HepG2 (cell line): ENCODE measurements around the gene PKP1.

Experiments used
- CTCF ChIP-seq: sonication (generic); formaldehyde crosslinking; IDR thresholded peaks from 2 replicates; pipeline ENCODE4 v1.5.0; 2020; ENCODE audit warnings: mild to moderate bottlenecking, missing genetic modification reagents, moderate library complexity
- DPF2 ChIP-seq: sonication (generic); formaldehyde crosslinking; IDR thresholded peaks from 2 replicates; pipeline ENCODE4 v1.4.0; 2020; ENCODE audit warnings: mild to moderate bottlenecking, low read depth, missing genetic modification reagents, borderline replicate concordance
- ISX ChIP-seq: sonication (generic); formaldehyde crosslinking; conservative IDR thresholded peaks from 2 replicates; pipeline ENCODE4 v1.5.0; 2020; ENCODE audit warnings: missing genetic modification reagents
- PHF8 ChIP-seq: sonication (generic); formaldehyde crosslinking; IDR thresholded peaks from 2 replicates; pipeline ENCODE4 v1.5.0; 2020; ENCODE audit warnings: missing genetic modification reagents
- SIN3A ChIP-seq: IDR thresholded peaks from 2 replicates; pipeline ENCODE4 v1.6.1; 2011; ENCODE audit warnings: low read depth, mild to moderate bottlenecking, control low read depth, low read length, borderline replicate concordance
- YY1 ChIP-seq: IDR thresholded peaks from 2 replicates; pipeline ENCODE4 v1.6.1; 2011; ENCODE audit warnings: low read length, low read depth, moderate library complexity, mild to moderate bottlenecking; ENCODE audit not compliant: insufficient read depth, insufficient replicate concordance
- ZNF30 ChIP-seq: sonication (generic); formaldehyde crosslinking; IDR thresholded peaks from 2 replicates; pipeline ENCODE4 v1.5.0; 2020; ENCODE audit warnings: mild to moderate bottlenecking, missing genetic modification reagents
- ZSCAN5A ChIP-seq: sonication (generic); formaldehyde crosslinking; IDR thresholded peaks from 2 replicates; pipeline ENCODE4 v1.8.0; 2022; ENCODE audit warnings: mild to moderate bottlenecking, missing genetic modification reagents, borderline replicate concordance

- no peak for TF ChIP-seq DPF2 (CRISPR knock-in tag)
- no peak for TF ChIP-seq PHF8
- no peak for TF ChIP-seq SIN3A
- no peak for TF ChIP-seq YY1
- TF ChIP-seq CTCF (CRISPR knock-in tag) = no peak
- TF ChIP-seq ZNF30 (CRISPR knock-in tag) = no peak
- no peak for TF ChIP-seq ZSCAN5A (CRISPR knock-in tag)
- no peak for TF ChIP-seq ISX (CRISPR knock-in tag)
Observed at GRCh38 chr1:201362906-201363305, 79.6 kb downstream of the PKP1 start.
